HG03097 (cell line): Measurements from ENCODE around the gene RNF166.

Experiments used
- ATAC-seq: cut with Tn5 transposase; IDR thresholded peaks from one replicate; pipeline ENCODE4 v1.9.1; 2021; ENCODE audit not compliant: unreplicated experiment, low FRiP score

The RNF166 gene

DNA sequence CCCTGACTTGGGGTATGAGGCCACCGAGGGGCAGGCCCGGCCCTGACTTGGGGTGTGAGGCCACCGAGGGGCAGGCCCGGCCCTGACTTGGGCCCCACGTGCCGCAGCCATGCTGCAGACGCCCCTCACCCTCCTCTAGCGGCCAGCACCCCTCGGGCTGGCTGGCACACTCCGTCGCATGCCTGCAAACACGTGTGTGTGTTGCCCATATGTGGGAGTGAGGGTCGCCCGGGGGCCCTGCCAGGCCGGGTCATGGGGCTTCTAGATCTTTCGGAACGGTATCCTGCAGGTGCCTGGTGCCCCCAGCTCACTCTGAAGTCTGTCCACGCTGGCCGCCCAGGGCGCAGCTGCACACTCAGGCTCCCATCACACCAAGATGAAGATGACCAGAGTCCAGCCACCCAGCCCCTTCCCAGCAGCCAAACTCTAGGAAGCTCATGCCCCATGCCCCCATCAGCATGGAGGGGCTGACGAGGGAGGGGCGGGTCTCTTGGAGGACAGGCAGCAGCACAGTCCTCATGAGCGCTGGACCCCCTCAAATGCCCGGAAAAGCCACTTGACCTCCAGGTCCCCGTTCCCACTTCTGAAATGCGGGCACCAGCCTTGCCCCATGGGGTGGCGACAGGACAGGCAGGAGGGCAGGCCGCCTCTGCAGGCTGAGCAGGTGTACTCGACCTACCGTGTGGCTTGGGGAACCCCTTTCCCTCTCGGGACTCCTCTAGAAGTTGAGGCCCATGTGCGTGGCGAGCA lies 33.9 kb upstream of the RNF166 start:
- no peak for ATAC-seq

DNA sequence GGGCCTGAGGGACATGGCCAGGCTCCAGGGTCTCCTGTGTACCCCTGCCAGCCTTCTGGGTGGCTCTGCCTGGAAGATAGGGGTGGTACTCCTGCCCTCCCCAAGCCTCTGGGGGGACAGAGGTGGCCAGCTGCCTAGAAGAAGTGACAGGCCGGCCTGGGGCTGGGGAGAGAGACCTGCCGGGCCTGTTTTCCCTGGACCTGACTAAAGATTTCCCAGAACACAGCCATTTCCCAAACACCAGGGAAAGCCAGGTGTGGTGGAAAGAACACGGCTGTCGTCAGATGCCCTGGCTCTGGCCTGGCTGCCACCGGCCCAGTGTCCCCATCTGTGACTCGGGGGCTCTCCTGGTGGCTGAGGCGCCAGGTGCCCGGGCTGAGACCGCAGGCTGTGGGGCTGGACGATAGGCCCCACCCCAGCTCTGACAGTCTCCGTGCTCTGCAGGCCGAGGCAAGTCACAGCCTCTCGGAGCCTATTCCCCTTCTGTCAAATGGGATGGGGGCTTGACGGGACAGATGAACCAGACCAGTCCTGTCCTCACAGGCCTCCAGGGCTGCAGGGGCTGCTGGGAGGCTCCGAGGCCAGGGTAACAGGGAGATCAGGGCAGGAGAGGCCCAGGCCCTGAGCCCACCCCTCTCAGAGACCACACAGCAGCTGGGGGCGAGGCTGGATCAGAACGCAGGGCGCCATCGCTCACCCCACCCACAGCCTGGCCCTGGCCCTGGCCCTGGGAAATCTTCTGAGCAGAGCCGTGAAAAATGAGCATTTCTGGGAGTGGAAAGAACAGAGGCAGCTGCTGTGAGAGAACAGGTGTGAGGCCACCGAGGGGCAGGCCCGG lies 33.1 kb upstream of the RNF166 start:
- no peak for ATAC-seq

GRCh38 chr16:88738151-88739084 lies 32.2 kb upstream of the RNF166 start:
- ATAC-seq = no peak

DNA sequence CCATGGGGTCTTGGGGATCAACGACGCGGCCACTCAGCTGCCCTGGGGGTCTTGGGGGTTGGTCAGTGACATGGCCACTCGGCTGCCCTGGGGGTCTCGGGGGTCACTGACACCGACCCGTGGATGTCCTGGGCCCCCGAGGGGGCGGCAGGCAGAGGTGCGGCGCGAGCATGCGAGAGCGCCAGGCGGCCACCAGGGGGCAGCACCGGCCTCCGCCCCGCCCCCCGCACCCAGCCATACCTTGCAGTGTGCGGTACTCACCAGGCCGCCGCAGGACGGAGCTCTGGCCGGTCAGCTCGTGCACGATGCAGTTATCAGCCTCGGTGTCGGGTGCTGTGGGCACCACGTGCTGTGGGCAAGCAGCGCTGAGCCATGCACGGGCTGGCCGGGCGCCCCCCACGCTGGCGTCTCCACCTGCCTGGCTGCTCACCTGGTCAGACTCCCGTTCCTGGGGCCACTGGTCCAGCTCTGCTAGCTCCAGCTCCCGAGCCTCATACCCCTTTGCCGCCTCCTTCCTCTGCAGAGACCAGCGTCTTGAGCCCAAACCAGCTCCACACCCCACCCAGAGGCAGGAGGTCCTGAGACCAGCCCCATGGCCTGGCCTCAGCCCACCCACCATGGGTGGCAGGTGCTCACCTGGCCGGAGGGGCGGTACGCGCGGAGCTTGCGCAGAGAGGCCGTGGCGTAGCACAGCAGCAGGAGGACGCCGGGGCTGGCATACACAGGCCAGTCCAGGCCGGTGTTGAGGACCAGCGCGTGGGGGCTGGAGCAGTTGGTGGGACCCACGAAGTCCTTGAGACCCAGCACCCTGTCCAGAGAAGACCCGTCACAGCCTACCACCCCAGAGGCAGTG lies 31.3 kb upstream of the RNF166 start:
- no peak for ATAC-seq

DNA sequence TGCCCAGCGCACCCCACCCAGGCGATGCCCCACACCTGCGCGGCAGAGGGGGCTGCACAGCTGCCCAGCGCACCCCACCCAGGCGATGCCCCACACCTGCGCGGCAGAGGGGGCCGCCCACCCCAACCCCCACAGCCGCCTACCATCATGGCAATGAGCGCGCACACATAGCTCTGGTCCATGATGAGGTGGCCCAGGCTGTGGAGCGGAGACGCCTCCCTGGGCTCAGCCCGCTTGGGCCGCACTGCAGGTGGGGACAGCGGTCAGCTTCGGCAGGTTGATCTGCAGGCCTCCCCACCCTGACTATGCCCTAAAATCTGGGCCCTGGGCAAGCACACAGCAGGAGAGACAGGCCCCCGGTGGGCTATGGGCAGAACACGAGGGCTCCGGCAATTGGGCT lies 30.3 kb upstream of the RNF166 start:
- ATAC-seq = no peak

DNA sequence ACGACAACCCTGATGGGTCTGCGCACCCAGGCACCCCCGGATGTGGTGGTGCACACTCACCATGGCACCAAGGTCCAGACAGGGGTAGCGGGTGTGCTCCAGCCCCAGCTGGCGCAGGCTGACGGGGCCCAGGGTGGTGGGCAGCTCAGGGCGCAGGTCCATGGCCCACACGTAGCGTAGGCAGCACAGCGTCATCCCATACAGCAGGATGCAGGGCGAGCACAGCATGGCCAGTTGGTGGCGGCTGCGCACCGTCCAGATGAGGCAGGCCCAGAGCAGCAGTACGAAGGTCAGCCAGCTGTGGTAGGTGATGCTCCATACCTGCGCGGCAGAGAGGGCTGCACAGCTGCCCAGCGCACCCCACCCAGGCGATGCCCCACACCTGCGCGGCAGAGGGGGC lies 29.9 kb upstream of the RNF166 start:
- no peak for ATAC-seq

DNA sequence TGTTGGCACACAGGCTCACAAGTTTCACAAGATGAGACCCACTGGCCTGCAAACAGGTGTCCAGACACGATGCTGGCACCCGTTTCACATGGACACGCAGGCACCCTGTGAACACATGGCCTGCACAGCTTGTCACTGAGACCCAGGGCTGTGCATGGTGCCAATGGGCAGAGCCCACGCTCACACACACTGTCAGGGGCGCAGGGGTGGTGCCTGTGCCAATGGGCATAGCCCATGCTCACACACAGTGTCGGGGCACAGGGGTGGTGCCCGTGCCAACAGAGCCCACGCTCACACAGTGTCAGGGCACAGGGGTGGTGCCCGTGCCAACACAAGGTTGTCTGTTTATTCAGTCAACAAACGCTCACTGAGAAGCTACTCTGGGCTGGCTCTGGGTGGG lies 29.4 kb upstream of the RNF166 start:
- no peak for ATAC-seq

DNA sequence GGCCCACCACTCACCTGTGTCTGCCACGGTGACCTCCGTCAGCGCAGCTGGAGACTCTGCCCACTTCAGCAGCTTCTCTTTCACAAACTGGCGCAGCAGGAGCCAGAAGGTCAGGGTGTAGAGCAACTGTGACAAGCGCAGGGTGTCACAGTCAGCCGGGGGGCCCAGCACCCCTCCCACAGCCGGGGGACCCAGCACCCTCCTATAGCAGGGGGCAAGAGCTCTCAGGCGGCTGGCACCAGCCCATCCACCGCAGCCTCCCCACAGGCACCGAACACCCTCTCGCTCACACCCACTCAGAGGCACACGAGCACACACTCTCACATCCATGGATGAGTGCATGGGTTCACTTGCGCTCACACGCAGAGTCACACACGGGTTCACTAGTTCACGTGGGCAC lies 28.9 kb upstream of the RNF166 start:
- ATAC-seq = no peak

DNA sequence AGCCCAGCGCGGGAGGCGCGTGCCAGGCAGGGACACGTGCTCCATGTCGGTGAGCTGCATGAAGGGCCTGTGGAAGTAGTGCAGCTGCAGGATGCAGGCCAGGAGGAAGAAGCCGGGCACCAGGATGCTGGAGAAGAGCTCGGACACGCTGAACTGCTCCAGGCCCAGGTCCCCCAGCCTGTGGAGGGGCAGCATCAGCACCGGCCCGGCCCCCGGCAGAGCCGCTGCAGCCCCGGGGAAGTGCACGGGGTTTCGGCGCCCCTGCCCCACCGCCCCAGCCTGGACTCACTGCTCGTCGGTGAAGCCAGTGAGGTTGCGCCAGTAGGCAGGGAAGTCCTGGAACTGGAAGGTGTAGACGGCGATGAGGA lies 28.1 kb upstream of the RNF166 start:
- no peak for ATAC-seq

GRCh38 chr16:88733630-88734360 lies 27.6 kb upstream of the RNF166 start:
- no peak for ATAC-seq

DNA sequence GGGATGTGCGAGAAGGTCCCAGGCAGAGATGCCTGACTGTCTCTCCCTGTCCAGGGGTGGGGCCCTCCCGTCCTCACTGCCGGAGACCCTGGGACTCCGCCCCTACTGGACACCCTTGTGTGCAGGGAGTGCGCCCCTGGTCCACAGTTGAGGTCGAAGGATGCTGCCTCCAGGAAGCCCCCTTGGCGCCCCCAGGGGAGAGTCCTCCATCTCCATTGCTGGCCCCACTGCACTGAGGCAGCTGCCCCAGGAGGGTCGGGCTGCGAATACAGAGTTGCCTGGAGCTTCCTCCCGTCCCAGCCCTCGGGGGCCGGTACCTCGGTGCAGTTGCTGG lies 26.7 kb upstream of the RNF166 start:
- ATAC-seq = no peak

- no peak for ATAC-seq
Measured at GRCh38 chr16:88732172-88732960, 26.2 kb upstream of the RNF166 start.

GRCh38 chr16:88731699-88732098 lies 25.5 kb upstream of the RNF166 start:
- no peak for ATAC-seq

GRCh38 chr16:88730632-88731607 lies 24.7 kb upstream of the RNF166 start:
- no peak for ATAC-seq

- no peak for ATAC-seq
Measured at GRCh38 chr16:88727871-88728270, 21.7 kb upstream of the RNF166 start.

- ATAC-seq = no peak
Measured at GRCh38 chr16:88726981-88727380, 20.8 kb upstream of the RNF166 start.

DNA sequence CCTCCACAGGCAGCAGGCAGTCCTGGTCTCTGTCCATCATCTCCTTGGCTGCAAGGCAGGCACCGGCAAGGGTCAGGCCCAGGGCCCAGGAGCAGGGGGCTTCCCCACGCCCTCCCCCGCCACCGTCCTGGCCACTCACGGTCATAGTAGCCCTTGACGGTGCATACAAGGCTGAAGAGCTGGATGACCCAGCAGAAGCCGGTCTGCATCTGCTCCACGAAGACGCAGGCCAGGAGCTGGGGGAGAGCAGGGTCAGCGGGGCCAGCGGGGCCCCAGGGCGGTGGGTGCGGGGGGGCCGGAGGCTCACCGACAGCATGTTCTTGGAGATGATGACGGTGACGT lies 20.2 kb upstream of the RNF166 start:
- no peak for ATAC-seq
